Bronchial epithelial cell (primary cell): ENCODE results near the gene GPAM. TPM values are rescaled to one million over a fixed set of nuclear protein-coding genes. Genes with fewer than 3 reads are reported as not detected.

Experiments used
- DNase-seq: peaks from one replicate; pipeline ENCODE4 v3.0.0-alpha.2; 2010; ENCODE audit warnings: low read depth
- FAIRE-seq: peaks from 2 replicates; lab custom pipeline; 2011; peaks lifted over from hg19 to GRCh38; lab: Jason Lieb, UNC
- H3K27me3 ChIP-seq: 2 replicates; pipeline ENCODE4 v1.5.1; 2011; ENCODE audit warnings: low read length; ENCODE audit not compliant: control insufficient read depth, insufficient read depth
- H3K36me3 ChIP-seq: 2 replicates; pipeline ENCODE4 v1.5.1; 2011; ENCODE audit warnings: low read length; ENCODE audit not compliant: control insufficient read depth, insufficient read depth
- H3K4me3 ChIP-seq: 2 replicates; pipeline ENCODE4 v1.5.1; 2011; ENCODE audit warnings: mild to moderate bottlenecking, low read depth, low read length, control low read depth
- total RNA-seq: library from RNA; depleted of rRNA; stranded (reverse); fragments of >200 nt; gene quantifications from 2 replicates; pipeline ENCODE4 v1.2.1, GENCODE V29; 2014
- TF ChIP-seq, protein P1 (sequence below): IDR thresholded peaks from 2 replicates; pipeline ENCODE4 v1.5.1; 2011; ENCODE audit warnings: mild to moderate bottlenecking, moderate library complexity, low read length, control low read depth, inconsistent platforms; ENCODE audit not compliant: insufficient read depth, severe bottlenecking

Gene GPAM
- total RNA-seq, 1 donor from 2014 or later = 9.2 TPM

DNA sequence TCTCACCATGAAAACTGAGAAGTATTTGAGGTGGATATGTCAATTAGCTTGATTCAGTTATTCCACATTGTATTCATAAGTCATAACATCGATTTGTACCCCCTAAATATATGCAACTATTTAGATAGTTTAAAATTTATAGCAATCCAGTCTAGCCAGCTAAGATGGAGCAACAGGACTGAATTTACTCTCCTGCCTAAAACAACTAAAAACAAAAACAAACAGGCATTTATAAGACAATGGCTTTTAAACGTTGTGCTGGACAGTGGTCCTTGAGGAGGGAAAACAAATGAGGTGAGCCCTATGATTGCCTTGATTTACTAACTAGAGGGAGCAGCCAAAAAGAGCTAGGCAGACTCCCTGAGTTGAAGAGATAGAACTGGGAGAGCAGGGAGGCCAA is 814 bp upstream of the GPAM start:
- H3K4me3 ChIP-seq = no peak overlapping the region
- TF ChIP-seq, protein P1, sequence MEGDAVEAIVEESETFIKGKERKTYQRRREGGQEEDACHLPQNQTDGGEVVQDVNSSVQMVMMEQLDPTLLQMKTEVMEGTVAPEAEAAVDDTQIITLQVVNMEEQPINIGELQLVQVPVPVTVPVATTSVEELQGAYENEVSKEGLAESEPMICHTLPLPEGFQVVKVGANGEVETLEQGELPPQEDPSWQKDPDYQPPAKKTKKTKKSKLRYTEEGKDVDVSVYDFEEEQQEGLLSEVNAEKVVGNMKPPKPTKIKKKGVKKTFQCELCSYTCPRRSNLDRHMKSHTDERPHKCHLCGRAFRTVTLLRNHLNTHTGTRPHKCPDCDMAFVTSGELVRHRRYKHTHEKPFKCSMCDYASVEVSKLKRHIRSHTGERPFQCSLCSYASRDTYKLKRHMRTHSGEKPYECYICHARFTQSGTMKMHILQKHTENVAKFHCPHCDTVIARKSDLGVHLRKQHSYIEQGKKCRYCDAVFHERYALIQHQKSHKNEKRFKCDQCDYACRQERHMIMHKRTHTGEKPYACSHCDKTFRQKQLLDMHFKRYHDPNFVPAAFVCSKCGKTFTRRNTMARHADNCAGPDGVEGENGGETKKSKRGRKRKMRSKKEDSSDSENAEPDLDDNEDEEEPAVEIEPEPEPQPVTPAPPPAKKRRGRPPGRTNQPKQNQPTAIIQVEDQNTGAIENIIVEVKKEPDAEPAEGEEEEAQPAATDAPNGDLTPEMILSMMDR = no peak
- no peak for FAIRE-seq
- no peaks in the 10 kb centered on the region for H3K36me3 ChIP-seq
- no peaks in the 10 kb centered on the region for H3K27me3 ChIP-seq
- DNase-seq = no peak

DNA sequence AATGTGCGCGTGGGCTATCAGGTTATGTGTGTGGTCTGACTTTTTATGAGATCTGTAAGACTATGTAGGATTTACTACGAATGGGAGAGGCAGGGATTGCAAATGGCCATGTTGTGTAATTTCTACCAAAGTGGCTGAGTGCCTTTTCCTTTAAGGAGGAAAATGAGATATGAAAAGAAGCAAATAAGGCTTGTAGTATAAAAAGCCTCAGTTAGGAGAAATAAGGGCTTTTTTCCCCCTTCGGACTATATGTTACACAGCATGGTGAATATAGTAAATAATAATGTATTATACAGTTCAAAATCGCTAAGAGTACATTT is 447 bp upstream of the GPAM start:
- no peak for DNase-seq
- H3K4me3 ChIP-seq = peak overlapping the region; percentile 75
- FAIRE-seq = no peak
- no peaks in the 10 kb centered on the region for H3K27me3 ChIP-seq
- no peaks in the 10 kb centered on the region for H3K36me3 ChIP-seq
- TF ChIP-seq, protein P1 = no peak

DNA sequence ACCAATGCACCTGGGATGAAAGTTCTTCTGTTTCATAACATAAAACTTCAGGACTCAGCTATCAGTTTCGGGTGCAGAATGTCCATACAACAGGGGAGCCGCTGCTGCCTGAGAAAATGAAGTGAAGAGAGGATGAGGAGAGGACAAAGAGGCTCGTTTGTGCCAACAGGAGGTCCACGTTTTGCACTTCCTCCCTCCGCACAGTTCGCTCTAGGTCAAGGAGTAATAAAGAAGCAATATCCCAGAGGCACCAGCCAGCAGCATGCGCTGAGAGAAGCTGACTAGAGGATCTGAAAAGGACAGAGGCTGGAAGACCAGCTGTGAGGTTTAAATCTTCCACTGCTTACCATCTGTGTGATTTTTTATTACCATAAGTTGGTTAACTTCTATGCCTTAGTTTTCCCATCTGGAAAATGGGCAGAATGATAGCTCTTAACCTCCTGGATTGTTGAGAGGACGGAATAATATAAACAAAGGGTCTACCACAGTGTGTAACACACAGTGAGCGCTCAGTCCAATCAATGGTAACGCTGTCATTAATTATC is 709 bp downstream of the GPAM start:
- no peaks in the 10 kb centered on the region for H3K27me3 ChIP-seq
- H3K36me3 ChIP-seq = no peaks in the 10 kb centered on the region
- no peak for FAIRE-seq
- TF ChIP-seq, protein P1 = no peak
- DNase-seq = no peak
- peak overlapping the region; percentile 75 for H3K4me3 ChIP-seq

DNA sequence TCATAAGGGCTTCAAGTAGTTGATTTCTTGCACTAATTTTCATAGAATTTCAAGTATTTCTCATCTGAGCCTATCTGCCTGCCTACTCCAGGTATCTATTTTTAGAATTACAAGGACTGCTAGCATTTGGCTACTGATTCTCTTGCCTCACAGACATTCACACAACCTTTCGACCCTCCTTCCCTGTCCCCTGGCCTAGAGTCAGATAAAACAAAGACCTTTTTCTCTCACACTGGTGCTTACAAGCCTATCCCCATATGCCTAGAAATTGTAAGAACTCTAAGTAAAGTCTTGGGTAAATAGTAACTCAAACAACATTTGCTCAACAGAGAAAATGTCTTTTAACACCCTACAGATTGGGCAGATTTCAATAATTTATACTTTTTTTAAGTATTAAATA is 6.3 kb downstream of the GPAM start:
- no peak for DNase-seq
- TF ChIP-seq, protein P1 = no peak
- H3K4me3 ChIP-seq = no peak overlapping the region
- peaks cover 2% of the 10 kb centered on the region for H3K36me3 ChIP-seq
- no peaks in the 10 kb centered on the region for H3K27me3 ChIP-seq
- no peak for FAIRE-seq

DNA sequence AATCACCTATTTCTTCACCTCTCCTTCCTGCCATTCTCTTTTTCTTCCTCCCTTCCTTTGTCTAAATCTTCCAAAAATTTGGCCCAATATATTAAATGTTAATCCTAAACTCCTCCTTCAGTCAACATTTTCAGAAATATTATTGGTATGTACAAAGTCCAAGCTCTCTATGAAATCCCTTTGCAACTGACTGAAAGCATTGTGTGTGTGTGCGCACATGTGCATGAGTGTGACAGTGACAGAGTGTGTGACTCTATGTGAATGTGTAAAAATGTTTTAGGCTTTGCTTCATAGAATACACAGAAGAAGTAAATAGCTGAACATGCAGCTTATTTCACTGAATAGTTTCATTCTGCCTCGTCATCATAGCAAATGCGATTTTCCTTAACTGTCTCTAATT is 7.0 kb downstream of the GPAM start:
- FAIRE-seq (no peak), DNase-seq (no peak)
- peaks cover 2% of the 10 kb centered on the region for H3K36me3 ChIP-seq
- H3K27me3 ChIP-seq = no peaks in the 10 kb centered on the region
- TF ChIP-seq, protein P1 = no peak
- H3K4me3 ChIP-seq = no peak overlapping the region

DNA sequence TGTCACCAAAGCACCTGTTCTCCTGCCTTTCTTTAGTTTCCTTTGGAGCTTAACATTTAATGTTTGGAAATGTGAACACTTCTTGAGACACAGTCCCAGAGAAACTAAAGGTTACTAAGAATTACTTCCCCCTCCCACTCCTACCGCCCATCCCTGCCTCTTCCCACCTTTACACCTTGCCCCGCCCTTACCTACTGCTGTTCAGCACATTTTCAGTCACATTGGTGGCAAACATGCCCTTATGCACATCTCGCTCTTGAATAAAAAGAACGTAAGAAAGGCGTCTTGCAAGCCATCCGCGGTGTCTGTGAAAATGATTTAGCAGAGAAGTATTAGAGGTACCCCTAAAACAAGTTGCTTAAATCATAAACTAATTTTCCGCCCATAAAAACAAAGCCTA is 8.2 kb downstream of the GPAM start:
- Histone ChIP-seq H3K36me3 (peaks cover 5% of the 10 kb centered on the region), H3K4me3 (no peak overlapping the region), H3K27me3 (no peaks in the 10 kb centered on the region)
- TF ChIP-seq, protein P1 = no peak
- FAIRE-seq (no peak), DNase-seq (no peak)
